HepG2 (cell line): ENCODE measurements around the gene ZNF485. TPM values are rescaled to one million over a fixed set of nuclear protein-coding genes. Genes with fewer than 3 reads are reported as not detected.
A peak's percentile ranks its signal among the peaks of the same experiment; 100 is the strongest.

ENCODE experiments used
- ATAC-seq: fragments of 200-7000 bp; cut with Tn5 transposase; 3 replicates; pipeline ENCODE4 v1.9.1; 2020; ENCODE audit warnings: mild to moderate bottlenecking, moderate library complexity
- BruUV-seq: library from RNA; stranded (reverse); fragments of 400-500 nt; replicated peaks from 2 replicates; lab custom pipeline; 2021; lab: Mats Ljungman, UMichigan
- CTCF ChIA-PET: fragments of 300-600 bp; formaldehyde crosslinking; extraction: SDS; loops from one replicate; lab custom pipeline; 2021; ENCODE audit warnings: low total read pairs, inconsistent platforms, low intra/inter-chr PET ratio; lab: Yijun Ruan, JAX
- POLR2A ChIA-PET: fragments of 350-600 bp; sonication (Branson Sonifier 250); formaldehyde crosslinking; loops from one replicate; lab custom pipeline; 2020; ENCODE audit warnings: antibody characterized with exemption, inconsistent platforms; lab: Yijun Ruan, JAX
- DNase-seq: peaks from one replicate; pipeline ENCODE4 v3.0.0-alpha.2; 2015; ENCODE audit warnings: low spot score
- FAIRE-seq: peaks from 3 replicates; lab custom pipeline; 2011; peaks lifted over from hg19 to GRCh38; lab: Jason Lieb, UNC
- H2AFZ ChIP-seq: one replicate; pipeline ENCODE4 v1.6.1; 2011; ENCODE audit warnings: low read length, inconsistent platforms
- H3K27ac ChIP-seq: fragments of 300-600 bp; 3 replicates; pipeline ENCODE4 v1.8.0; 2011; ENCODE audit warnings: mixed run types, mild to moderate bottlenecking, mixed read lengths, low read length, inconsistent platforms; ENCODE audit not compliant: insufficient read depth; ENCODE audit errors: extremely low read length
- H3K27me3 ChIP-seq, 2 experiments: fragments of 200-600 bp in 1 of 2; 2 replicates in 1 of 2; 3 replicates in 1 of 2; pipeline versions ENCODE4 v1.6.0 to v1.8.0; 2011; ENCODE audit warnings: low read length in 2 of 2, mild to moderate bottlenecking in 2 of 2, moderate library complexity in 2 of 2, inconsistent platforms in 1 of 2; ENCODE audit not compliant: insufficient read depth in 2 of 2, control insufficient read depth in 1 of 2
- H3K36me3 ChIP-seq, 2 experiments: fragments of 200-600 bp in 1 of 2; replicated peaks in 1 of 2; 2 replicates in 1 of 2; 3 replicates in 1 of 2; pipeline versions ENCODE4 v1.5.1 to v1.8.0; 2011; ENCODE audit warnings: low read length in 2 of 2, inconsistent platforms in 1 of 2; ENCODE audit not compliant: insufficient read depth in 2 of 2, control insufficient read depth in 1 of 2
- H3K4me1 ChIP-seq: 2 replicates; pipeline ENCODE4 v1.5.1; 2012; ENCODE audit warnings: low read length, inconsistent platforms; ENCODE audit not compliant: insufficient read depth
- H3K4me2 ChIP-seq: 2 replicates; pipeline ENCODE4 v1.6.0; 2011; ENCODE audit warnings: low read depth, low read length, inconsistent platforms
- H3K4me3 ChIP-seq, 3 experiments: fragments of 200-600 bp in 1 of 3; sonication (generic), shearing (Covaris generic) in 1 of 3; replicated peaks in 1 of 3; 2 replicates each; pipeline ENCODE4 v1.5.1; 2011 to 2016; ENCODE audit warnings: low read length in 3 of 3, inconsistent platforms in 2 of 3, low read depth in 2 of 3, mild to moderate bottlenecking in 2 of 3, control low read depth in 1 of 3, mixed read lengths in 1 of 3; ENCODE audit not compliant: insufficient read depth in 1 of 3
- H3K79me2 ChIP-seq: one replicate; pipeline ENCODE4 v1.6.1; 2011; ENCODE audit warnings: low read length, inconsistent platforms; ENCODE audit not compliant: insufficient read depth
- H3K9ac ChIP-seq: 2 replicates; pipeline ENCODE4 v1.6.0; 2011; ENCODE audit warnings: mild to moderate bottlenecking, low read depth, low read length, inconsistent platforms; ENCODE audit not compliant: insufficient read depth
- H3K9me3 ChIP-seq: 2 replicates; pipeline ENCODE4 v1.5.1; 2012; ENCODE audit warnings: mild to moderate bottlenecking, low read length
- H4K20me1 ChIP-seq: 2 replicates; pipeline ENCODE4 v1.6.0; 2011; ENCODE audit warnings: inconsistent platforms, mild to moderate bottlenecking, low read length, moderate library complexity; ENCODE audit not compliant: insufficient read depth
- AGO1 ChIP-seq: fragments of 200-400 bp; formaldehyde crosslinking; IDR thresholded peaks from 2 replicates; pipeline ENCODE4 v1.6.1; 2017; ENCODE audit warnings: mild to moderate bottlenecking, low read depth, low read length, moderate library complexity; ENCODE audit not compliant: poor library complexity, severe bottlenecking
- DNMT3B ChIP-seq: conservative IDR thresholded peaks from 2 replicates; pipeline ENCODE4 v1.6.1; 2016; ENCODE audit warnings: missing biosample characterization, control low read depth
- GTF3A ChIP-seq: sonication (generic); formaldehyde crosslinking; conservative IDR thresholded peaks from 2 replicates; pipeline ENCODE4 v1.4.0; 2020; ENCODE audit warnings: mild to moderate bottlenecking, missing genetic modification reagents
- HNRNPH1 ChIP-seq: fragments of 200-400 bp; formaldehyde crosslinking; optimal IDR thresholded peaks from 2 replicates; pipeline ENCODE3; 2017; ENCODE audit warnings: mild to moderate bottlenecking, low read depth, low read length
- IKZF1 ChIP-seq: fragments of 450-650 bp; IDR thresholded peaks from 2 replicates; pipeline ENCODE4 v1.7.1; 2016
- ZNF225 ChIP-seq: sonication (generic); formaldehyde crosslinking; IDR thresholded peaks from 2 replicates; pipeline ENCODE4 v1.4.0; 2020; ENCODE audit warnings: mild to moderate bottlenecking, missing genetic modification reagents
- ZNF510 ChIP-seq: sonication (generic); formaldehyde crosslinking; IDR thresholded peaks from 2 replicates; pipeline ENCODE4 v1.4.0; 2020; ENCODE audit warnings: low read depth, mild to moderate bottlenecking, missing genetic modification reagents
- ZNF790 ChIP-seq: sonication (generic); formaldehyde crosslinking; IDR thresholded peaks from 2 replicates; pipeline ENCODE4 v1.8.0; 2022; ENCODE audit warnings: missing genetic modification reagents, mild to moderate bottlenecking, borderline replicate concordance
- ZSCAN5A ChIP-seq: sonication (generic); formaldehyde crosslinking; IDR thresholded peaks from 2 replicates; pipeline ENCODE4 v1.8.0; 2022; ENCODE audit warnings: mild to moderate bottlenecking, missing genetic modification reagents, borderline replicate concordance
- ZZZ3 ChIP-seq: sonication (generic); formaldehyde crosslinking; IDR thresholded peaks from 2 replicates; pipeline ENCODE4 v1.4.0; 2020; ENCODE audit warnings: missing genetic modification reagents, mild to moderate bottlenecking, borderline replicate concordance
- WGBS: methylation state at CpG from one replicate; pipeline ENCODE4 v1.1.6; 2017; ENCODE audit warnings: low lambda C conversion rate; 5-methylcytosine and 5-hydroxymethylcytosine counted together
- in situ Hi-C: cut with HindIII; loops from 2 replicates; pipeline ENCODE4 v1.10.0; 2017; ENCODE audit warnings: low pct_unique_long_range_greater_than_20kb; ENCODE audit not compliant: extremely low pct_ligation_motif_present
- intact Hi-C: fragments of 100-400 bp; cut with micrococcal nuclease; formaldehyde crosslinking; loops from one replicate; pipeline ENCODE4 v1.10.0; 2022; ENCODE audit not compliant: unreplicated experiment
- polyA plus RNA-seq, 8 experiments: library from polyadenylated mRNA; depleted of rRNA in 3 of 8; stranded (reverse) in 7 of 8; unstranded in 1 of 8; fragments of >200 nt; fragmentation: Illumina TruSeq in 4 of 8; extraction: Trizol in 4 of 8; gene quantifications; 2 replicates each; pipeline versions ENCODE4 v1.2.1 to v1.2.3, GENCODE V29; 2011 to 2016; ENCODE audit warnings: low read depth in 4 of 8, missing spikeins in 1 of 8, mixed read lengths in 1 of 8; ENCODE audit not compliant: insufficient read depth in 1 of 8
- total RNA-seq, 5 experiments: library from RNA; depleted of rRNA; stranded (reverse); fragments of >200 nt; fragmentation: Illumina TruSeq; extraction: Trizol; gene quantifications; 2 replicates each; pipeline ENCODE4 v1.2.3, GENCODE V29; 2016; ENCODE audit warnings: low read depth in 1 of 5
- TF ChIP-seq, protein P1 (sequence below): sonication (generic); formaldehyde crosslinking; IDR thresholded peaks from 2 replicates; pipeline ENCODE4 v1.5.1; 2020; ENCODE audit warnings: missing genetic modification reagents, mild to moderate bottlenecking, borderline replicate concordance

The ZNF485 gene
- total and polyA plus RNA-seq, 2 of the 13 experiments (the other 11 are each of a cell fraction or from before 2014, with no cell fraction given): 1.4 to 3.3 TPM

DNA sequence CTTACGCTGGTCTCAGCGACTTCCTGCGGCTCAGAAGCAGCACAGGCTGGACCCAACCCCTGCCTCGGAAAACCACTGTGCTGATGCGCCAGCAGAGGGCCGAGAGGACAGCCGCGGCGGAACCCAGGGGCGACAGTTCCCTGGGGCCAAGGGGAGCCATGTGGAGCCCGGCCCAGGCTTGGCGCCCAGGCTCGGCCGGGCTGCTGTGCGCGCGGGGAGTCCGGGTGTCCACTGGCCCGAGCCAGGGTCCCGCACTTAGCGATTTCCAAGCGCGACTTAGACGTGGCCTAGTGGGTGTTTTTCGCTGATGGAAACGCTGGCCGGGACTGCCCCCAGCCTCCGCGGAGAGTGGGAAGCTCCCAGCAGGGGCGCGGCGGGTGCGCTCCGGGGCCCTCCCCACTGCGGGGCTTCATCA lies 61.1 kb downstream of the ZNF485 start:
- H3K36me3 ChIP-seq: no peaks in the 10 kb centered on the region
- DNase-seq (no peak), FAIRE-seq (no peak), ATAC-seq (peak; percentile 61)
- no peaks in the 10 kb centered on the region; a peak in 1 of 5 replicates for H3K27me3 ChIP-seq
- H3K4me2 ChIP-seq: no peak overlapping the region
- no peak overlapping the region for H2AFZ ChIP-seq
- no peak overlapping the region for H3K27ac ChIP-seq
- in situ Hi-C loops: no loop called here
- ChIA-PET POLR2A (no interaction called here), CTCF (no interaction called here)
- intact Hi-C loops: no loop called here
- 75% methylated on average over 13 of the region's 35 CpGs for WGBS
- H3K79me2 ChIP-seq: no peaks in the 10 kb centered on the region
- no peaks in the 10 kb centered on the region for H4K20me1 ChIP-seq
- no TSS peak for BruUV-seq
- no peak overlapping the region for H3K4me3 ChIP-seq
- H3K4me1 ChIP-seq: no peaks in the 10 kb centered on the region
- TF ChIP-seq DNMT3B (CRISPR knock-in tag) (no peak), IKZF1 (no peak), ZSCAN5A (CRISPR knock-in tag) (no peak), GTF3A (no peak), ZZZ3 (CRISPR knock-in tag) (no peak), ZNF225 (CRISPR knock-in tag) (no peak), ZNF510 (CRISPR knock-in tag) (no peak), HNRNPH1 (no peak), ZNF790 (CRISPR knock-in tag) (no peak), AGO1 (no peak)
- TF ChIP-seq, protein P1, sequence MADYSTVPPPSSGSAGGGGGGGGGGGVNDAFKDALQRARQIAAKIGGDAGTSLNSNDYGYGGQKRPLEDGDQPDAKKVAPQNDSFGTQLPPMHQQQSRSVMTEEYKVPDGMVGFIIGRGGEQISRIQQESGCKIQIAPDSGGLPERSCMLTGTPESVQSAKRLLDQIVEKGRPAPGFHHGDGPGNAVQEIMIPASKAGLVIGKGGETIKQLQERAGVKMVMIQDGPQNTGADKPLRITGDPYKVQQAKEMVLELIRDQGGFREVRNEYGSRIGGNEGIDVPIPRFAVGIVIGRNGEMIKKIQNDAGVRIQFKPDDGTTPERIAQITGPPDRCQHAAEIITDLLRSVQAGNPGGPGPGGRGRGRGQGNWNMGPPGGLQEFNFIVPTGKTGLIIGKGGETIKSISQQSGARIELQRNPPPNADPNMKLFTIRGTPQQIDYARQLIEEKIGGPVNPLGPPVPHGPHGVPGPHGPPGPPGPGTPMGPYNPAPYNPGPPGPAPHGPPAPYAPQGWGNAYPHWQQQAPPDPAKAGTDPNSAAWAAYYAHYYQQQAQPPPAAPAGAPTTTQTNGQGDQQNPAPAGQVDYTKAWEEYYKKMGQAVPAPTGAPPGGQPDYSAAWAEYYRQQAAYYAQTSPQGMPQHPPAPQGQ: no peak
- H3K9me3 ChIP-seq: no peaks in the 10 kb centered on the region
- no peak overlapping the region for H3K9ac ChIP-seq

Other genes with a start within 250 kb of the ZNF485 start
- not detected in 2 replicates for gene FXYD4, start 234.8 kb upstream of the ZNF485 start, total RNA-seq (2016; rRNA removed; fragmentation: Illumina TruSeq; extraction: Trizol)
- not detected in 2 replicates for gene FXYD4, start 234.8 kb upstream of the ZNF485 start, polyA plus RNA-seq (2011; rRNA removed)
- 308 and 449 TPM in 2 replicates for gene HNRNPF, start 197.3 kb upstream of the ZNF485 start, total RNA-seq (2016; rRNA removed; fragmentation: Illumina TruSeq; extraction: Trizol)
- gene HNRNPF, start 197.3 kb upstream of the ZNF485 start, polyA plus RNA-seq (2011; rRNA removed): 166 and 177 TPM in 2 replicates
- 6.1 and 7.4 TPM in 2 replicates for gene ZNF487, start 169.3 kb upstream of the ZNF485 start, total RNA-seq (2016; rRNA removed; fragmentation: Illumina TruSeq; extraction: Trizol)
- 6.6 and 8.8 TPM in 2 replicates for gene ZNF487, start 169.3 kb upstream of the ZNF485 start, polyA plus RNA-seq (2011; rRNA removed)
- gene ZNF239, start 31.8 kb upstream of the ZNF485 start, total RNA-seq (2016; rRNA removed; fragmentation: Illumina TruSeq; extraction: Trizol): not detected in 2 replicates
- gene ZNF239, start 31.8 kb upstream of the ZNF485 start, polyA plus RNA-seq (2011; rRNA removed): 0.05 TPM in 1 of 2 replicates, not detected in the other
- 16.9 and 18.0 TPM in 2 replicates for gene ZNF32, start 42.4 kb downstream of the ZNF485 start, total RNA-seq (2016; rRNA removed; fragmentation: Illumina TruSeq; extraction: Trizol)
- 12.5 and 12.7 TPM in 2 replicates for gene ZNF32, start 42.4 kb downstream of the ZNF485 start, polyA plus RNA-seq (2011; rRNA removed)